Smooth muscle cell of the pulmonary artery (primary cell): ENCODE data around the gene PPP1R17. TPM values are rescaled to one million over a fixed set of nuclear protein-coding genes. Genes with fewer than 3 reads are reported as not detected.

Source experiments
- total RNA-seq: library from RNA; depleted of rRNA; stranded (reverse); fragments of >200 nt; gene quantifications from 2 replicates; pipeline ENCODE4 v1.2.3, GENCODE V29; 2014

PPP1R17 gene
- total RNA-seq = not detected in 2 replicates

GRCh38 chr7:31687024-31687748 is at the start of gene PPP1R17:
Gene PPP1R17, plus strand, starts transcription at chr7:31687215. Its CDS starts 5,227 bp downstream, at chr7:31692442.

Other genes starting within 250 kb of the PPP1R17 start
- not detected in 2 replicates for gene ITPRID1, start 173.1 kb upstream of the PPP1R17 start, total RNA-seq